Activated T-cell treated with anti-CD3 and anti-CD28 coated beads for 1 hour (primary cell): Measurements from ENCODE around the gene TBX5.
"Not testable (repeated sequence)": the region's sequence is repeated elsewhere in the genome, so short reads cannot be mapped to it uniquely, and the experiment has no call there.

Source experiments
- DNase-seq: peaks from one replicate; pipeline ENCODE4 v3.0.0-alpha.2; 2020; ENCODE audit warnings: low read depth

The TBX5 gene

GRCh38 chr12:114371733-114372132 is 34.2 kb downstream of the TBX5 start:
- no peak for DNase-seq

- no peak for DNase-seq
Measured at GRCh38 chr12:114371250-114371649, 34.7 kb downstream of the TBX5 start.

DNA sequence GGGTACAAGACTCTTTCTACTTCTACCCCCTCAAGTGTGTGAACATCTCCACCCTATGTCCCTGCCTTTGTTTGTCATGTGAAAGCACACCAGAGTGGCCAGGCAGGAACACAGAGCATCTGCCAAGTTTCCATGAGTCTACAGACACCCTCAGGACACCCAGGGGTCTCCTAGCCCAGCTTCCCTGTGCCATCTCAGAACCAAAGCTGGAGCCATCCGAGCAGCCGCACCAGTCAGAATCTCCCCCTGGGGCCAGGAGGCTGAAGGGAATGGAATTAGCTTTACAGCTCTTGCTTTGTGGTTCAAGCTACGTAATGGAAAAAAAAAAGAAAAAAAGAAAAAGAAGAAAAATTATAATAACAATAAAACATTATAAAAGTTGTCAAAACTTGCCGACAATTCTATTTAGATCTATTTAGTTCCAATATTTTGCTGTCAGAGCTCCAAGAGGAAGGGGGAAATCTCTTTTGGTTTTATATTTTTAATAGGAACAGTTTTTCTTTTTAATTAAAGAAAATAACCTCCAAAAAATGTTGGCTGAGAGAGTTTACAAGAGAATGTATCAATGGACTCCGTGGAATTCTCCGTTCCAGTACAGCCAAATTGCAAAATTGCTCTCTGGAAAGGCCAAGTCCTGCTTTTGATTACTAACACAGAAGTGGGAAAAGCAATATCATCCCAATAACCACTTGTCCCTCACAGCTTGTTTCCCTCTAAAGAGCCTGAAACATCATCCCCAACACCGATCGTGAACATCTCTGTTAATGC is 37.1 kb downstream of the TBX5 start:
- no peak for DNase-seq

- DNase-seq: no peak
Measured at GRCh38 chr12:114361992-114362391, 44.0 kb downstream of the TBX5 start.

DNA sequence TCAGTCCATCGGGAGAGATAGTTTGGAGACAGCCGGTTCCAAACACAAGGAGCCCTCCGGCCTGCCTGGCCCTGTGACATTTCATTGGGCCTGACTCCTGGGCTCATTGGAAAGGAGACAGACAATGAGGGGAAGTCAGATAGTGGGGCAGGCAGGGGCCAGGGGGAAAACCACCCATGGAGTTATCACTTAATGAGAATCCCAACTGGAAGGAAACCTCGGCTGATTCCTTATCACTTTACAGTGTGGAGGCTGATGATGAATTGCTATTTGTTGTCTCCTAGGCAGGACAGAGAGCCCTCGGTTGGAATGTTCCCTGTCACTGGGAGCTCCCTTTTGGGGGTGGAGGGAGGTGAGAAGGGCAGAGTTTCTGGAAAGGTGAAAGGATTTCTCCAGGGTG is 44.4 kb downstream of the TBX5 start:
- no peak for DNase-seq

- DNase-seq: no peak
Measured at GRCh38 chr12:114360485-114360884, 45.5 kb downstream of the TBX5 start.

GRCh38 chr12:114355389-114356088 is 50.4 kb downstream of the TBX5 start:
- no peak for DNase-seq

GRCh38 chr12:114349239-114349638 is 56.7 kb downstream of the TBX5 start:
- not testable (repeated sequence) for DNase-seq

DNA sequence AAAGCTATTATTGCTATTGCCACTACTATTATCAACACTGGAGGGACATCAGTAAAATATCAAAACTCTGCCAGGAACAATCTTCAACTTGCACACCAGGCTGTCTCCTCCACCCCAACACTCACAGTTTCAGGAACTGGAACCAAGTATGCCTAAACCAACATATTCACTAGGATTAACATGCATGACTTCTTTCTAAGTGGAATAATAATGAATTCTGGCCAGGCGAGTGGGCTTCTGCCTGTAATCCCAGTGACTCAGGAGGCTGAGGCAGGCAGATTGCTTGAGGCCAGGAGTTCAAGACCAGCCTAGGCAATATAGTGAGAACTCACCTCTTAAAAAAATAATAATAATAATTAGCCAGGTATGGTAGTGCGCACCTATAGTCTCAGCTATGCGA is 58.1 kb downstream of the TBX5 start:
- no peak for DNase-seq

DNA sequence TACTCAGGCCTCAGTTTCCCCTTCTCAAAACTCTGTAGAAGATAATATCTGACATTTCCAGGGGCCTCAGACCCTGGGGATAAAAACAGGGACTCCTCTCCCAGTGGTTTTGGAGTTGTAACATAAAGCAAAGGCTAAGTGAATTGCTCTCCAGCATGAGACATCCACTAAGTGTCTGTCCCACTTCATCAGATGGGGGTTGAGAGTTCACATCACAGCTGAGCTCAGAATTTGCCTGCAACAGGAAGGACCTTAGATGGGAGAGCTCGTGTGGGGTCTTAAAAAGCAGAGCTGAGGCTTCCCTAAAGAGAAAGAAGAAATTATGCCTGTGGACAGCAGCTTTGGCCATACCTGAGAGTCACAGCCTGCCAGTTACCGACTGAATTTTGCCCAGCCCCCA is 61.1 kb downstream of the TBX5 start:
- no peak for DNase-seq

- no peak for DNase-seq
Measured at GRCh38 chr12:114344303-114344663, 61.7 kb downstream of the TBX5 start.

DNA sequence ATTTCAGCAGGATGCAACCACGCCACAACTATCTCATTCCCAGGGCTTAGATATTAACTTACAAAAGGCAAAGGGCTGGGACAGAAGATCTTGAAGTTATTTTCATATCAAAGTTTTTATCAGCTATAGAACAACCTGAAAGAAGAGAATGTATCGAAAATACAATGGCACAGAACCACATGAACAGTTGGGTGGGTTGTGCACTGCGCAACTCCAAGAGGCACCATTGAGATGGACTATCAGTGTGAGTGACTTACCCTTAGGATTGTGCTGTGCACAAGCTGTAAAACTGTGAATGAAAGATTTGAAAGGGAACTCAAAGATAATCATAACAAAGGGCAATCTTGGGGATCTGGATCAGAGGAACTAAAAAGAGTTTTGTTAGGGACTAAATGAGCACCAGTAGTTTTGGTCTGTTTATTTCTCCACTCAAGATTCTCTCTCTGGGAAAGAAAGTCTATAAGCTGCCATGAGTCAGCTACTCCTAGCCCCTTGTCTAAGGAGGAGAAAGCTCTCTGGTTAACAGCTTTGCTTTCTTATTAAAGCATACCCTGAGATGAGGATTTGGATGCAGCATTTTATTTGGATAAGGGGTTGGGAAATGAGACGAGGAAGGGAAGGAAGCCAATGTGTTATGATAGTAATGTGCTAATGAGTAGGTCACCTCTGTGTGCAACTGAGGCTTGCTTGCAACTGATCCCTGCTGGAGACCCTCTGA is 62.2 kb downstream of the TBX5 start:
- no peak for DNase-seq

GRCh38 chr12:114342656-114343055 is 63.3 kb downstream of the TBX5 start:
- no peak for DNase-seq

GRCh38 chr12:114341635-114342034 is 64.3 kb downstream of the TBX5 start:
- no peak for DNase-seq

- no peak for DNase-seq
Measured at GRCh38 chr12:114340231-114340630, 65.7 kb downstream of the TBX5 start.

- DNase-seq: no peak
Measured at GRCh38 chr12:114339626-114340025, 66.3 kb downstream of the TBX5 start.

DNA sequence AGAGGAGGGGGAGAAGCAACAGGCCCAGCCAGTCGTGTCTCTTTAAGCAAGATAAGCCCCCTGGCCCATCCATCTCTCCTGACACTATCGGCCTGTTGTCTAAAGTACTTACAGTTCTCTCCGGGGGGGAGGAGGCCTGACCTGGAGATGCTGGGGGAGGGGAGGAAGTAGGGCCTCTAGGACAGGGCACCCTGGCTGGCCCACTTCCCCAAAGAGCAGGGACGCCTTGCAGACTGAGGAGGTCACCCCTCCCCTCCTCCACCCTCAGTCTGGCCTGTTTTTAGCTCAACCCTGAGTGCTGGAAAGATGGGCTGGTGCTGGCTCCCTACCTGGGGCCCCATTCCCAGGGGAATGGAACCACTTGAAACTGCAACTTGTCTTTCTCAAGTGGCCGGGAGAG is 70.3 kb downstream of the TBX5 start:
- no peak for DNase-seq

DNA sequence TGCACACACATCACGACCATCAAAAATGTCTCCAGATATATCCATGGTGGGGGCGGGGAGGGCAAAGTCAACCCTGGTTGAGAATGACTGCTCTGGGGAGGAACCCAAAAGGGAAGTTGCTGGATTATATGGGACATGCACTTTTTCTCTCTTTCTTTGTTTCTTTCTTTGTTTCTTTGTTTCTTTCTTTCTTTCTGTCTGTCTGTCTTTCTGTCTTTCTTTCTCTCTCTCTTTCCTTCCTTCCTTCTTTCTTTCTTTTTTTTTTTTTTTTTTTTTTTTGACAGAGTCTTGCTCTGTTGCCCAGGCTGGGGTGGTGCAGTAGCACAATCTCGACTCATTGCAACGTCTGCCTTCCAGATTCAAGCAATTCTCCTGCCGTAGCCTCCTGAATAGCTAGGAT is 71.5 kb downstream of the TBX5 start:
- DNase-seq: no peak

DNA sequence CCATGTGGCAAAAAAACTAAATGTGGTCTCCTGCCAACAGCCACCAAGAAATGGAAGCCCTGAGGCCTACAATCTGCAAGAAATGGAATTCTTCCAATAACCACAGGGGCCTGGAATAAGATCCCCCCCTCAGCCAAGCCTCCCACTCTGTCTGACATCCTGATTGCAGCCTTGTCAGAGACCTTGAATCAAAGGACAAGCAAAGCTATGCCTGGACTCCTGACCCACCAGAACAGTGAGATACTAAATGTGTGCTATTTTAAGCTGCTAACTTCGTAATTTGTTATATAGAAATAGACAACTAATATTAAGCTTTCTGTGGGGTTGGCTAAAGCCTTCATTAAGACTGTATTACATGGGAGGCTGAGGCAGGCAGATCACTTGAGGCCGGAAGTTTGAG is 77.7 kb downstream of the TBX5 start:
- DNase-seq: no peak

DNA sequence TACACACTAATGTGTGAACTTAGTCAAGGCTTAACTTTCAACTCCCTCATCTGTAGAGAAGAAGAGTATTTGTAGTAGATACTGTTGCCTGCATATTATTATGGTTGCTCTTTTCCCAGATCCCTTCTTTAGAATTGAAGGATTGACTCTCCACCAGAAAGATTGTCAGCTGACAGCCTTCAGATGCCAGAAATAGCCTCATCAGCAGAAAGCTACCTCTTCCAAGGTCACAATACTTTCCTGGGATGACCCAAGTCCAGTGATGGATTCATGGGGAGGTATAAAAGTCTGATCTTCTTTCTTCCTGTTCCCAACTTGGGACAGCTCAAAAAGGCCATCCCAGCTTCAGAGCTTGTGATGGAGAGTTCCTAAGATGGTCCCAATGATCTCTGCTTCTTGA is 78.2 kb downstream of the TBX5 start:
- DNase-seq: no peak

DNA sequence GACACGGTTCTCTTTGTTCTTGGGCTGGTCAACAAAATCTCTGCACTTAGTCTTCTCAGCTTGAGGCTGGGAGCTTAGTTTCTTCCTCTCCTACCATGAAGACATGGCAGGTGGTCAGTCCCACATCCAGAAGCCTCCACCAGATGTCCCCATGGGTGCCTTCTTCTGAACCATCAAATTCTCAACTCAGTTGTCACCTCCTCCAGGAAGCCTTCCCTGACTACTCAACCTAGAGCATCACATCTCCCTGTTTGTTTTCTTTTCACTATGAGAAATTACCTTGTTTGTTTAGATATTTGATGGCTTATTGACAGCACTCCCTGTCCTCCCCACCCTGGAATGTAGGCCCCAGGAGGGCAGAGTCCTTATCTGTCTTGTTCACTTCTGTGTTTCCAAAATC is 84.4 kb downstream of the TBX5 start:
- DNase-seq: no peak

DNA sequence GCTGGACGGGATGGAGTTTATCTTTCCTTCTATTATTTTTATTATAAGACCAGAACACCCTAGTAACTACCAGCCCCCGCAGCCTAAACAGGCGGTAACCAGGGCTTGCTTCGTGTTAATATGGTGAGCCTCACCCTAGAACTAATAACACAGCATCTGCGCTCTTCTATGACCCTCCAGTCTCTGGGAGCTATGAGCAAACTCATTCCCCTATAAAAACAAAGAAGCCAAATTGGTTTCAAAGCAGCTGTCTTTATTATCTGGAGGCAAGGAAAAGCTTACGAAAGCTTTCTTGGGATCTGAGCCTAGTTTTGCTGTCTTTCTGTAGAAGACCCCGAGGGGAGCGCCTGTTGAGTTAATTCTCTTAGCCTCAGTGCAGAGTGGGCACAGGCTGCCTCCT is 85.0 kb downstream of the TBX5 start:
- no peak for DNase-seq

- no peak for DNase-seq
Measured at GRCh38 chr12:114320101-114320500, 85.8 kb downstream of the TBX5 start.
